Posterior vena cava (tissue), 2 donors: ENCODE results near the gene MAX. TPM values are rescaled to one million over a fixed set of nuclear protein-coding genes. Genes with fewer than 3 reads are reported as not detected.
A peak's percentile ranks its signal among the peaks of the same experiment; 100 is the strongest.
"Not testable (repeated sequence)": the region's sequence is repeated elsewhere in the genome, so short reads cannot be mapped to it uniquely, and the experiment has no call there.

Source experiments
- DNase-seq: peaks from one replicate; pipeline ENCODE4 v3.0.0-alpha.2; 2020; ENCODE audit warnings: low spot score
- intact Hi-C, 2 donors: fragments of 100-400 bp; cut with DNase I; formaldehyde crosslinking; loops; one replicate each; pipeline versions ENCODE4 v1.14.1 to v1.14.2; 2022 to 2023
- microRNA-seq, 2 donors: library from miRNA; unstranded; fragments of <30 nt; microRNA quantifications; one replicate each; pipeline ENCODE4 v1.2.0, GENCODE V29; 2020 to 2021; ENCODE audit warnings: borderline microRNAs expressed in 2 of 2
- total RNA-seq, 2 donors: library from RNA; stranded (reverse); fragmentation: NEBNext Ultra II Directional; extraction: Animal tissue kit (Norgen Biotek cat#: 25700); gene quantifications; one replicate each; pipeline ENCODE4 v1.2.1, GENCODE V29; 2021
- donor health status: DM: yes; HTN: yes; CAD: no.
- donor health status: DM: yes; HTN: yes; CAD: no.

MAX gene
- total RNA-seq, 2 donors from 2014 or later: 88.7 to 105 TPM

DNA sequence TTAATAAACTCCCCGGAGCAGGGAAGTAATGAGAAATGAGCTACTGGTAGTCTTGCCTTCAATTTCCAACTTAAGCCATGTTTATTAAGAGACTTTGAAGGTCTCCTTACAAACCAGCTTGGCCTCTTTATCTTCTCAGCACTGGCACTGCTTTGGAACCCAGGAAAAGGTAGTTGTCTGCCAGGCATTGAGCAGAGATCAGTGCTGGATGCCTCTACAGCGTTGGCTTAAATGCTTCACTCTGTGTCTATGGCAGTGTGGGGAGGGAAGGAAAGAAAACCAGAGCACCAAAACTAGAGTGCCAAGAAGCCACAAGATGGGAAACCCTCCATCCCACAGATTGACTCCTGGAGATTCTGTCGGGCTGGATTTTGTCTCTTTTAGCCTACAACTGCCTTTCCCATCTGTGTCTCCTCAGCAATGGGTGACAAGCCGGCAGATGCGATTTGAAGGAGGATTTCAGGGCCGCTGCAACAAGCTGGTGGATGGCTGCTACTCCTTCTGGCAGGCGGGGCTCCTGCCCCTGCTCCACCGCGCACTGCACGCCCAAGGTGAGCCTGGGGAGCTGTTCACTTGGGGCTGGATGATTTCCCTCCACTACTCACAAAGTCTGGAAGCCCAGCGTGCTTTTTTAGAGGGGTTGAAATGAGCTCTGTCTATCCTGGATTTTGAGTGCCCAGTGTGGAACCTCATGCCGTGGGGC is 58.3 kb downstream of the MAX start:
- DNase-seq: no peak
- intact Hi-C loops: no loop called here

DNA sequence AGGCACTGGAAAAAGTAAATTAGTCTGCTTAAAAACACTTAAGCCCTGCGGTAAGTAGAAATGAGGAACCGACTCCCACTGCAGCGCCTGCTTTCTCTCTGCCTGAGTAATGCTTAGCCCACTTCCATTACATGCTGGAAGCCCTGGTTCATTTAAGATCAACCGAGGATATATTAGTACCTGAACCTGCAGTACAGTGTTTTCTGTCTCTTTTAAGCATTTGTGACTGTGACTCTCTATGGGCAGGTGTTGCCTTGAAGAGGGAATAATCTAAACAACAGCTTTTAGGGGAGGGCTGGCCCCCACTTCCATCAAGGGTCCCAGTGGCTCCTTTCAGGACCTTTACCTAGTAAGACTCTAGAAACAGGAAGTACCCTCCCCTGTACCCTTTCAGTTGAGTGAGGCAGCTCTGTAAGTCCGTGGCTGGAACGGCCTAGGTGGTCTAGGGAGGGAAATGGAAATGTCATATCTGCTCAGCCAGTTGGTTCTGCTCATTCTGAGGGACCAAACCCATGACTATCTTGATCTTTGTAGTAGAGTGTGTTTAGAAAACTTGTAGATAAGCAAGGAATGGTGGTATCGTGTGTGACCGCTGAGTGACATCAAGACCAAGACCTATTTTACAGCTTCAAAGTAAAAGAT is 59.5 kb downstream of the MAX start:
- DNase-seq: no peak
- intact Hi-C loops: no loop called here

DNA sequence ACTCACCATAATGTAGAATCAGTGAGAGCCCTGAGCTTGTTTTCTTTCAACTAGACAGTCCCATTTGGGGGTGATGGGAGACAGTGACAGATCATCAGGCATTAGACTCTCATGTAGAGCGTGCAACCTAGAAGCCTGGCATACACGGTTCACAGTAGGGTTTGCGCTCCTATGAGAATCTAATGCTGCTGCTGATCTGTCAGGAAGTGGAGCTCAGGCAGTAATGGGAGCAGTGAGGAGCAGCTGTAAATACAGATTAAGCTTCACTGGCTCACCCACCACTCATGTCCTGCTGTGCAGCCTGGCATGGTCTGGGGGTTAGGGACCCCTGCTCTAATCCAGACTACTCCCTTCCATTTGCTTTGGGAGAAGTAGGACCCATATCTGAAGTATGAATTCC is 60.0 kb downstream of the MAX start:
- intact Hi-C loops: no loop called here
- DNase-seq: no peak

DNA sequence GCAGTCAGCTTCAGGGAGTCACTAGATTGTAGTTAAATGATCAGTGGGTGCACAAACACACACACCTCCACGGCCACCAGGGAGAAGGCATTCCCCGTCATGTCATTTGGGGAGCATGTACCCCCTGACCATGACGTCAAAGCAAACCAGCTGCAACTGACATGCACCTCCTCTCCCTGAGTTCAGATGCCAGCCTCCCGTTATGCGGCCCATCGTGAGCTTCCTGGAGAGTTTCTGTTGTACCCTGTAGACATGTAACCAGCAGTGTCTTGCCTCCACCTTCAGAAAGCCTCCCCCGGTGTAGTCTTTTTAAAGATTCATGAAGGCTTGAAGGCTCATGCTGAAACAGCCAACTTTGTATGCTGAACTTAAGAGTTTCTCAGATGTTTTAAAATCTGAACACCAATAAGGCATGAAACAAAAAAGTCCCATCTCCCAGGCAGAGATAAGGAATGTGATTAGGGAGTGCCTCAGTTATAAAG is 60.8 kb downstream of the MAX start:
- intact Hi-C loops: no loop called here
- DNase-seq: no peak

DNA sequence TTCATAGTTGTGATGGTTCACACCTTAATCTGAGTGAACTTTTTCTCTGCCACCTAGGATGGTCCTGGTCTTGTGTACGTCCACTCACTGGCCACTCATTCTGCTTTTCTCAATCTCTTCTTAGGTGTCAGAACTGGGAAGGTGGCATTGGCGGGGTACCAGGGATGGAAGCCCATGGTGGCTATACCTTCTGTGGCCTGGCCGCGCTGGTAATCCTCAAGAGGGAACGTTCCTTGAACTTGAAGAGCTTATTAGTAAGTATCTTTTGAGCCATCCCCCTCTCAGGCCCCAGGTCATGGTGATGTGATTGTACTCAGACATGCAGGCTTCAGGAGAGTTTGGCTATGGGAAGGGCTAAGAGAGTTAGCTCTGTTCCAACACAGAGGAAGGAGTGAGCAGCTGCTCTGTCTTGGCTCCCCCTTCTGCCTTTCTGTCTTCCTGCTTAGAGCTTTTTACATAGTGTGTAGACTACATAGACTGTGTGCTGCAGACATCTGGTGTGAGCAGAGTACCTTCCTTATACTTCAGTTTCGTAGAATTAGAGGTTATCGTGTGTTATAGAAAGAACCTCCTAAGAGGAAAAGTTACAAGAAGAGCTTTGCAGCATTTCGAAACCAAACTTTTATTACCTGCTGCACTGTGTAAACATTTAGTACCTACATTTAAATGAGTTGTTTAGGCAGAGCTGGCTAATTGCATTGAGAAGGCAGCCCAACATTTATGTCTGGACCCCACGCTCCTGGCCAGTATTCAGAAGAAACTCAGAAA is 61.5 kb downstream of the MAX start:
- no peak for DNase-seq

DNA sequence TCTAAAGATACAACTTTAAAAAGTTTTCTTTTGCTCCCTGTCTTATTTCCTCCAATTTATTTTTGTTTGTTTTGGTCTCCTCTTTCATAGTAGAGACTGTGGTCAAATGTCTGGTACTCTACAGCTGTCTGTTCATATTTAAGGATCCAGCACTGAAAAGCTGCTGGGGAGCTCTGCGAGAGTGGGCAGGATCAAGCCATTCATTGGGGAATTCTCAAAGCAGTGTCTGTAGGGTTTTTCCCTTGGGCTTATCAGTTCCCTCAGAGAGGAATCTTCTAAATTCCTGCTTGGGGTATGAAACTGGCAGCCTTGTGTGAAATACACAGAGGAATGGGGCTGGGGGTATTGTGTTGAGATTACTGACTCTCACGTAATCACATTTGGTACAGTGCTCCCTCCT is 63.4 kb downstream of the MAX start:
- intact Hi-C loops: no loop called here

More for the DNA sequence above, 61.5 kb downstream of the MAX start:
- intact Hi-C loops: no loop called here

DNA sequence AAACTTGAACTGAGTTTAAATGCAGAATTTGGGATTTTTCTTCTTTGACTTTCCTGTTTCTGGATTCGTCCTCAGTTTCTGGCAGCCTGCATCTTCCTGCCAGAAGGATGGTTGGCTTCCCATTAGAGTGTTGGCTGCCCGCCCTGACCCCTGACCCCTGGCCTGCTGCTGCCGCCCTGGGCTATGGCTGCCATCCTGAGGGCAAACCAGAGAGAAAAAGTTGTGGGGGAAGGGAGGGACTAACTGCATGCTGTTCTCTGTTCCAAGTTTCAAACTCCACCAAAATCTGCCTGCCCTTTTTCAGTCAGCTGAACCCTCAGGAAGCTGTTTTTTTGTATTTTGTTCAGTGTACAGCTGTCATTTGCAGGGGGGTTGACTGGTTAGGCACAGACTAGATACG is 67.3 kb downstream of the MAX start:
- DNase-seq: peak; percentile 90
- intact Hi-C loops: no loop called here

More for the DNA sequence above, 63.4 kb downstream of the MAX start:
- DNase-seq: no peak

DNA sequence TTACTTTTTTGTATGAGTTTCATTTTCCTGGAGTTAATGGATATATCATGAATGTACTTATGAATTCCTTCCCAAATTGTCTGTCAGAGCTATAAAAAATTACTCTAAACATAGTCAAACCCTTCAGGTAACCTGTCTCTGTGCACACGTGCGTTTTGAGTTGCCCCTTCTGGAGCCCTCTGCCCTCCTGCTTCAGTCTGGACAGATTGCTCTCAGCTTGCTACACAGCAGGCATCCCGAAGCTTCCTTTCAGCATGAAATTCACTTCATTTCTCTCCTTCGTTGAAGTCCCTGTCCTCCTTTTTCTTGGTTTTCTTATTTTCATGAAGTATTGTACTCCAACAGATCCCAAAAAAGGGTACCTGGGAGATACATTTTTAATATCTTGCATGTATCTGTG is 68.3 kb downstream of the MAX start:
- no peak for DNase-seq
- intact Hi-C loops: no loop called here

DNA sequence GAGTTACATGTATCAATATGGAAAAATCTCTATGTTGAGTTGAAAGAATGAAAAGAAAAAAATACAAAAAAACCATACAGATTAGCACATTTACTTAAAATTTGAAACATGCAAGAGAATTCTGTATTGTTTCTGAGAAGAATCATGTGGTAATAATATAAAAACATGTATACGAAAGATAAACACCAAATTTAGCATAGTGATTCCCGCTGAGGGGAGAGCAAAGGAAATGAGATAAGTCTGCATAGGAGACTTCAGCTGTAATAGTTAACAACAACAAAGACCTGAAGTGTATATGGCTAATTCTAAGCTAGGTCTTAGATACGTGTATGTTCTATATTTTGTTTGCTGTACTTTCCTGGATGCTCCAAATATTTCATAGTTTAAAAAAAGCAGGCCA is 69.1 kb downstream of the MAX start:
- DNase-seq: no peak
- intact Hi-C loops: no loop called here

DNA sequence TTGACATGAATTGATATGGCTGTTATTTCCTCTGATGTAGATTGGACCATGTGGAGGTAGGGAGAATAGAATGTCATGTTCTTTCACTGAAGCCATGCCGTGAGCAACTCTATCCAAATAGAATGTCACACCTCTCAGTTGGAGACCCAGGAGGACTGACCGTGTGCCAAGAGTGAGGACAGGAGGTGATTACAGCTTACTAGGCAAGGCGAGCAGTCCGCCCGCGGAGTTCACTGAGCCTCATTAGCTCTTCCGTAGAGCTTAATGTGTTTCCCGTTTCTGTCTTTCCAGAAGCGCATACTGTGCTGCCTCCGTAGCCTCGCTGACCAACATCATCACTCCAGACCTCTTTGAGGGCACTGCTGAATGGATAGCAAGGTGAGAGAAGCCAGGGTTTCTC is 70.0 kb downstream of the MAX start:
- DNase-seq: no peak
- intact Hi-C loops: no loop called here

DNA sequence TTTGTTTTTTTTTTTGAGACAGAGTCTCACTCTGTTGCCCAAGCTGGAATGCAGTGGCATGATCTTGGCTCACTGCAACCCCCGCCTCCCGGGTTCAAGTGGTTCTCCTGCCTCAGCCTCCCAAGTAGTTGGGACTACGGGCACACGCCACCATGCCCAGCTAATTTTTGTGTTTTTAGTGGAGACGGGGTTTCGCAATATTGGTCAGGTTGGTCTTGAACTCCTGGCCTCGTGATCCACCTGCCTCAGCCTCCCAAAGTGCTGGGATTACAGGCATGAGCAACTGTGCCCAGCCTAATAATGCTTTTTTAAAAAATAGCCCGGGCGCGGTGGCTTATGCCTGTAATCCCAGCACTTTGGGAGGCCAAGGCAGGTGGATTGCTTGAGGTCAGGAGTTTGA is 71.0 kb downstream of the MAX start:
- intact Hi-C loops, DNase-seq: not testable (repeated sequence)

DNA sequence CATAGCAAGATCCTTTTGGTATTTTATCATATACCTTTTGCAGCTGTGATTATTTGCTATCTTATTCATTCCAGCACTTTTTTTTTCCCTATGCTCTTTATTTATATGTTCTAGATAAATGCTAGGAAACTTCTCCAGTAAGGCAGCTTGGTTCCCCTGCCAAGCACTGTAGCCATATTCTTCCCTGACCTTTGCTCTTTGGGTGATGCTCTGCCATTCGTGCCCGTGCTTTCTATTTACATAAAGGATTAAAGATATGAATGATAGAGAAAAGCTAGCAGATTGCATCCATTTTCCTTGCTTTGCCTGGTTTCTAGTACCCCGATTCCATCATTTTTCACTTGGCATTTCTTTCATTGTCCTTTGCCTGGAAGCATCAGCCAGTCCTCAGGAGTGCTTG is 73.4 kb downstream of the MAX start:
- DNase-seq: no peak
- intact Hi-C loops: no loop called here

DNA sequence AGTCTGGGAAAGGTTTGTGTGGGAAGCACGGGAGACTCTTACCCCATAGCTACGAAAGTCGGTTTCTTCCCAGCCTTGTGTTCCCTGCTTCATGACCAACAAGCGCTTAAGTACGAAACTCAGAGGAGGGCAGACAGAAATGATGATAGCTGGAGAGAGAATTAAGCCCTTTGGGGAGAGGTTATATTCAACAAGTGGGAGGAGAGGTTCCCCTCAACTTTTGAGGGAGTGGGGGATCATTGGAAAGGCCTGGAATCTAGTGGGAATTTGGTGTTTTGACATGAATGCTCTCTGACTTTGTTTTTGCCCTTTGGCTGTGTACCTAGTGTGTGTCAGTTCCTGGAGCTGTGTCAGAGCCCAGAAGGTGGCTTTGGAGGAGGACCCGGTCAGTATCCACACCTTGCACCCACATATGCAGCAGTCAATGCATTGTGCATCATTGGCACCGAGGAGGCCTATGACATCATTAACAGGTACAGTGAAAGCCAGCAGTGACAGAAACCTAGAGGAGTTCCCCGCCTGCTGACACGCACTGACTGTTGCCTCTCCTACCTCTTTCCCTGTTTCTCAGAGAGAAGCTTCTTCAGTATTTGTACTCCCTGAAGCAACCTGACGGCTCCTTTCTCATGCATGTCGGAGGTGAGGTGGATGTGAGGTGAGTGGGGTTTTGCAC is 75.1 kb downstream of the MAX start:
- no peak for DNase-seq
- intact Hi-C loops: no loop called here

DNA sequence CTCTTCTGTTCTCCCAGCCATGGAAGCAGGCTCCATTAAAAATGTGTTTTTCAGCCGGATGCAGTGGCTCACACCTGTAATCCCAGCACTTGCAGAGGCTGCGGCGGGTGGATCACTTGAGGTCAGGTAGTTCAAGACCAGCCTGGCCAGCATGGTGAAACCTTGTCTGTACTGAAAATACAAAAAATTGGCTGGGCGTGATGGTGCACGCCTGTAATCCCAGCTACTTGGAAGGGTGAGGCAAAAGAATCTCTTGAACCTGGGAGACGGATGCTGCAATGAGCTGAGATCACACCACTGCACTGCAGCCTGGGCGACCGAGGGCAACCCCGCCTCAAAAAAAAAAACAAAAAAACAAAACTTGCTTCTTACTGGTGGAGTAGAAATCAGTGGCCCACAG is 75.8 kb downstream of the MAX start:
- intact Hi-C loops: no loop called here

DNA sequence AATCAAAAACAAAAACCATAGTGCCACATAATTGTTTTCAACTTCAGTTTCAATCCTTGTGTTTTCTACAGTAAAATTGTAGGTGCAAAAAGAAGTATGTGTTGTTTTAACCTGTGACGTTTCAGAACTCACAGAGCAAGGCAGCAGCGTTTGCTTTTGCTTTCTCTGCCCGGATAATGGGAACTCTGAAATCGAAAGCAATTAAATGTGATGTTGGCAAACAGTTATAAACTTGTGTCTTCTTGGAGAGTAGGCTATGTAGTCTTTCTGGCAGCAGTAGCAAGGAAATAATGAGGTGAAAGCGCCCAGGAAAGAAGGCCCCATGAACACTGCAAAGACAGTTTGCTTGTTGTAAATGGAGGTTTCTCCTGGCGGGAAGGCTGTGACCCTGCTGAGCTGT is 76.5 kb downstream of the MAX start:
- intact Hi-C loops: no loop called here
- no peak for DNase-seq

More for the DNA sequence above, 75.8 kb downstream of the MAX start:
- DNase-seq: no peak

Small RNA genes lying within 50 kb of the gene (microRNA-seq; reads per million reads assigned to microRNA genes)
- 0 reads per million in 2 donors for gene MIR4706

Other genes with a start within 250 kb of the MAX start
- 1 to 10 TPM; 2.5 to 3.3 TPM for gene SPTB, start 222.6 kb downstream of the MAX start, total RNA-seq
- 10 to 100 TPM; 65.4 to 87.3 TPM for gene CHURC1, start 188.1 kb downstream of the MAX start, total RNA-seq
- gene GPX2, start 159.8 kb downstream of the MAX start, total RNA-seq: not detected
- 1 to 10 TPM; 6.0 to 7.3 TPM for gene RAB15, start 130.2 kb downstream of the MAX start, total RNA-seq
- 10 to 100 TPM in 1 of 2 donors, 1 to 10 TPM in 1; 8.0 to 14.8 TPM for gene FNTB, start 115.6 kb downstream of the MAX start, total RNA-seq